Measurements from ENCODE around the gene CPA5.

The CPA5 gene

GRCh38 chr7:130303127-130303526 is 41.5 kb upstream of the CPA5 start:
- Histone ChIP-seq H3K9ac (ENCODE audit: low read length) (no peak overlapping the region), H2BK120ac (ENCODE audit: low read depth, low read length) (no peak overlapping the region)

GRCh38 chr7:130303551-130303950 is 41.1 kb upstream of the CPA5 start:
- 80% methylated on average over 3 of the region's 5 CpGs for WGBS
- no peak overlapping the region for H2BK120ac ChIP-seq (ENCODE audit: low read depth, low read length)

More at GRCh38 chr7:130303127-130303526, 41.5 kb upstream of the CPA5 start:
- Histone ChIP-seq H2AFZ (ENCODE audit: low read depth, low read length) (no peak overlapping the region), H2BK12ac (ENCODE audit: low read length in 2 of 2) (no peak overlapping the region), H3K14ac (ENCODE audit: low read length in 2 of 2) (no peak overlapping the region), H4K91ac (ENCODE audit: low read length) (no peak overlapping the region), H3K9me3 (ENCODE audit: control insufficient read depth, low read length) (no peaks in the 10 kb centered on the region), H4K8ac (ENCODE audit: low read length) (no peak overlapping the region), H2BK15ac (ENCODE audit: low read depth, poor library complexity, severe bottlenecking) (no peak overlapping the region), H3K27ac (ENCODE audit: low read length, poor library complexity, severe bottlenecking) (no peak overlapping the region), H2BK5ac (ENCODE audit: low read depth, low read length, poor library complexity, severe bottlenecking) (no peak overlapping the region), H3K23ac (ENCODE audit: low read length in 2 of 2) (no peak overlapping the region), H3K4me1 (ENCODE audit: control insufficient read depth, insufficient read depth, low read depth, low read length) (no peaks in the 10 kb centered on the region), H2AK5ac (ENCODE audit: low read length, severe bottlenecking) (no peak overlapping the region), H3K4ac (ENCODE audit: low read depth in 1 of 2, low read length in 2 of 2) (no peak overlapping the region), H3K79me1 (replicated peaks; ENCODE audit: low read length, poor library complexity, severe bottlenecking) (peaks cover 9% of the 10 kb centered on the region), H3K4me2 (ENCODE audit: low read length, poor library complexity, severe bottlenecking) (no peak overlapping the region), H3K27me3 (ENCODE audit: control insufficient read depth in 1 of 2, insufficient read depth in 1 of 2, low read length in 2 of 2) (peaks cover 0 to 3% of the 10 kb centered on the region in 2 experiments), H3K4me3 (ENCODE audit: insufficient read depth in 1 of 2, low read depth in 1 of 2, low read length in 2 of 2) (no peak overlapping the region), H3K18ac (ENCODE audit: low read depth in 1 of 2, low read length in 2 of 2) (no peak overlapping the region), H3K36me3 (ENCODE audit: control insufficient read depth in 1 of 2, insufficient read depth in 2 of 2, low read depth in 1 of 2, low read length in 2 of 2) (peaks cover 0 to 45% of the 10 kb centered on the region in 2 experiments)
- 60% methylated on average over 1 of the region's 2 CpGs for WGBS
- no peak for DNase-seq

GRCh38 chr7:130303982-130304381 is 40.6 kb upstream of the CPA5 start:
- Histone ChIP-seq H3K36me3 (ENCODE audit: control insufficient read depth in 1 of 2, insufficient read depth in 2 of 2, low read depth in 1 of 2, low read length in 2 of 2) (peaks cover 0 to 50% of the 10 kb centered on the region in 2 experiments), H2AK5ac (ENCODE audit: low read length, severe bottlenecking) (no peak overlapping the region), H3K18ac (ENCODE audit: low read depth in 1 of 2, low read length in 2 of 2) (no peak overlapping the region), H3K27ac (ENCODE audit: low read length, poor library complexity, severe bottlenecking) (no peak overlapping the region), H3K4me2 (ENCODE audit: low read length, poor library complexity, severe bottlenecking) (no peak overlapping the region), H3K9me3 (ENCODE audit: control insufficient read depth, low read length) (no peaks in the 10 kb centered on the region), H3K4me3 (ENCODE audit: insufficient read depth in 1 of 2, low read depth in 1 of 2, low read length in 2 of 2) (no peak overlapping the region), H3K4ac (ENCODE audit: low read depth in 1 of 2, low read length in 2 of 2) (no peak overlapping the region), H3K14ac (ENCODE audit: low read length in 2 of 2) (no peak overlapping the region), H2AFZ (ENCODE audit: low read depth, low read length) (no peak overlapping the region), H3K23ac (ENCODE audit: low read length in 2 of 2) (no peak overlapping the region), H3K9ac (ENCODE audit: low read length) (no peak overlapping the region), H3K4me1 (ENCODE audit: control insufficient read depth, insufficient read depth, low read depth, low read length) (no peaks in the 10 kb centered on the region), H3K79me1 (replicated peaks; ENCODE audit: low read length, poor library complexity, severe bottlenecking) (peaks cover 6% of the 10 kb centered on the region), H4K91ac (ENCODE audit: low read length) (no peak overlapping the region), H2BK120ac (ENCODE audit: low read depth, low read length) (no peak overlapping the region), H3K27me3 (ENCODE audit: control insufficient read depth in 1 of 2, insufficient read depth in 1 of 2, low read length in 2 of 2) (peaks cover 0 to 3% of the 10 kb centered on the region in 2 experiments), H2BK12ac (ENCODE audit: low read length in 2 of 2) (no peak overlapping the region), H2BK5ac (ENCODE audit: low read depth, low read length, poor library complexity, severe bottlenecking) (no peak overlapping the region), H4K8ac (ENCODE audit: low read length) (no peak overlapping the region), H2BK15ac (ENCODE audit: low read depth, poor library complexity, severe bottlenecking) (no peak overlapping the region)
- no peak for DNase-seq
- 95% methylated on average over 5 of the region's 5 CpGs for WGBS

More at GRCh38 chr7:130303551-130303950, 41.1 kb upstream of the CPA5 start:
- no peak overlapping the region for H3K18ac ChIP-seq (ENCODE audit: low read depth in 1 of 2, low read length in 2 of 2)
- H3K79me1 ChIP-seq (replicated peaks; ENCODE audit: low read length, poor library complexity, severe bottlenecking): peaks cover 9% of the 10 kb centered on the region
- H3K9me3 ChIP-seq (ENCODE audit: control insufficient read depth, low read length): no peaks in the 10 kb centered on the region
- H2BK15ac ChIP-seq (ENCODE audit: low read depth, poor library complexity, severe bottlenecking): no peak overlapping the region
- H2AFZ ChIP-seq (ENCODE audit: low read depth, low read length): no peak overlapping the region
- peaks cover 0 to 49% of the 10 kb centered on the region in 2 experiments for H3K36me3 ChIP-seq (ENCODE audit: control insufficient read depth in 1 of 2, insufficient read depth in 2 of 2, low read depth in 1 of 2, low read length in 2 of 2)
- no peak for DNase-seq
- no peak overlapping the region for H3K4ac ChIP-seq (ENCODE audit: low read depth in 1 of 2, low read length in 2 of 2)
- H3K27me3 ChIP-seq (ENCODE audit: control insufficient read depth in 1 of 2, insufficient read depth in 1 of 2, low read length in 2 of 2): peaks cover 0 to 3% of the 10 kb centered on the region in 2 experiments
- no peak overlapping the region for H2BK5ac ChIP-seq (ENCODE audit: low read depth, low read length, poor library complexity, severe bottlenecking)
- no peak overlapping the region for H3K14ac ChIP-seq (ENCODE audit: low read length in 2 of 2)
- no peak overlapping the region for H3K27ac ChIP-seq (ENCODE audit: low read length, poor library complexity, severe bottlenecking)
- H3K9ac ChIP-seq (ENCODE audit: low read length): no peak overlapping the region
- H4K91ac ChIP-seq (ENCODE audit: low read length): no peak overlapping the region
- no peaks in the 10 kb centered on the region for H3K4me1 ChIP-seq (ENCODE audit: control insufficient read depth, insufficient read depth, low read depth, low read length)
- H3K4me2 ChIP-seq (ENCODE audit: low read length, poor library complexity, severe bottlenecking): no peak overlapping the region
- no peak overlapping the region for H2AK5ac ChIP-seq (ENCODE audit: low read length, severe bottlenecking)
- no peak overlapping the region for H2BK12ac ChIP-seq (ENCODE audit: low read length in 2 of 2)
- no peak overlapping the region for H4K8ac ChIP-seq (ENCODE audit: low read length)
- H3K23ac ChIP-seq (ENCODE audit: low read length in 2 of 2): no peak overlapping the region
- H3K4me3 ChIP-seq (ENCODE audit: insufficient read depth in 1 of 2, low read depth in 1 of 2, low read length in 2 of 2): no peak overlapping the region

- Histone ChIP-seq H2AK5ac (ENCODE audit: low read length, severe bottlenecking) (no peak overlapping the region), H3K4me1 (ENCODE audit: control insufficient read depth, insufficient read depth, low read depth, low read length) (no peaks in the 10 kb centered on the region), H3K27me3 (ENCODE audit: control insufficient read depth in 1 of 2, insufficient read depth in 1 of 2, low read length in 2 of 2) (peaks cover 0 to 3% of the 10 kb centered on the region in 2 experiments), H3K9ac (ENCODE audit: low read length) (no peak overlapping the region), H4K91ac (ENCODE audit: low read length) (no peak overlapping the region), H3K18ac (ENCODE audit: low read depth in 1 of 2, low read length in 2 of 2) (no peak overlapping the region), H2BK120ac (ENCODE audit: low read depth, low read length) (no peak overlapping the region), H3K36me3 (ENCODE audit: control insufficient read depth in 1 of 2, insufficient read depth in 2 of 2, low read depth in 1 of 2, low read length in 2 of 2) (peaks cover 0 to 51% of the 10 kb centered on the region in 2 experiments), H3K9me3 (ENCODE audit: control insufficient read depth, low read length) (no peaks in the 10 kb centered on the region), H2BK12ac (ENCODE audit: low read length in 2 of 2) (no peak overlapping the region), H3K4ac (ENCODE audit: low read depth in 1 of 2, low read length in 2 of 2) (no peak overlapping the region), H2BK15ac (ENCODE audit: low read depth, poor library complexity, severe bottlenecking) (no peak overlapping the region), H2BK5ac (ENCODE audit: low read depth, low read length, poor library complexity, severe bottlenecking) (no peak overlapping the region), H4K8ac (ENCODE audit: low read length) (no peak overlapping the region), H3K23ac (ENCODE audit: low read length in 2 of 2) (no peak overlapping the region), H3K14ac (ENCODE audit: low read length in 2 of 2) (no peak overlapping the region), H2AFZ (ENCODE audit: low read depth, low read length) (no peak overlapping the region), H3K27ac (ENCODE audit: low read length, poor library complexity, severe bottlenecking) (no peak overlapping the region), H3K79me1 (replicated peaks; ENCODE audit: low read length, poor library complexity, severe bottlenecking) (peaks cover 3% of the 10 kb centered on the region), H3K4me2 (ENCODE audit: low read length, poor library complexity, severe bottlenecking) (no peak overlapping the region), H3K4me3 (ENCODE audit: insufficient read depth in 1 of 2, low read depth in 1 of 2, low read length in 2 of 2) (no peak overlapping the region)
- DNase-seq: no peak
- WGBS: 97% methylated on average over 3 of the region's 3 CpGs
Observed at GRCh38 chr7:130304878-130305277, 39.7 kb upstream of the CPA5 start.
